MM.1S (cell line): ENCODE data around the gene URGCP.

Experiments used
- CTCF ChIP-seq: fragments of 300-600 bp; sonication (generic); IDR thresholded peaks from 2 replicates; pipeline ENCODE4 v1.5.1; 2016; ENCODE audit warnings: antibody characterized with exemption, low read length, mixed read lengths
- EZH2 ChIP-seq: fragments of 300-600 bp; sonication (generic); optimal IDR thresholded peaks from 2 replicates; pipeline ENCODE3; 2017; ENCODE audit warnings: low read depth, mild to moderate bottlenecking, antibody characterized with exemption, low read length, mixed read lengths
- EZH2phosphoT487 ChIP-seq: fragments of 300-600 bp; sonication (generic); IDR thresholded peaks from 2 replicates; pipeline ENCODE4 v1.6.1; 2018; ENCODE audit warnings: antibody characterized with exemption, low read length

GRCh38 chr7:43905956-43906330 lies 453 bp downstream of the URGCP start:
- TF ChIP-seq EZH2phosphoT487 = no peak
- no peak for TF ChIP-seq EZH2
- no peak for TF ChIP-seq CTCF
